NCI-H187 (cell line): ENCODE data around the gene GPNMB.

Source experiments
- DNase-seq, 2 experiments: peaks; one replicate each; lab custom pipeline; 2025; lab: John Stamatoyannopoulos, UW

GPNMB gene

DNA sequence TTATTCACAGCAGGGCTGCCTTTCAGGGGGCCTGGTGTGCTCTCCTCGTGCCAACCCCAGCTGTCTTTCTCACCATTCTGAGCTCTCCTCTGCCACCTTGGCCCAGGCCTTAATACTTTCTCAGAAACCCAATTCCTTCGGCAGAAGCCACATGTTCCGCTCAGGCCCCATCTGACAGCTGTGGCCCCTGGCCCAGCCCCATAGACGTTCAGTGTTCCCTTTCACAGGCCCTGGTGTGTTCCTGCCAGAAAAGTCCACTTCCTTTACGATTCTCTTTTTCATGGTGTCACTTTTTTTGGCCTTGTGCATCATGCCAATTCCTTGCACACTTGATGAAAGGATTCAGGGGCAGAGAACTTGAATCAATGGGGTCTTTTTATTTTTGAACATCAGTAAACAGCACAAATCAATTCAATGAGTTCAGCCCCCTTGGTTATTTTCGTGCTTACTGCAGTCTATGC, 15.9 kb upstream of the GPNMB start:
- no peak for DNase-seq

DNA sequence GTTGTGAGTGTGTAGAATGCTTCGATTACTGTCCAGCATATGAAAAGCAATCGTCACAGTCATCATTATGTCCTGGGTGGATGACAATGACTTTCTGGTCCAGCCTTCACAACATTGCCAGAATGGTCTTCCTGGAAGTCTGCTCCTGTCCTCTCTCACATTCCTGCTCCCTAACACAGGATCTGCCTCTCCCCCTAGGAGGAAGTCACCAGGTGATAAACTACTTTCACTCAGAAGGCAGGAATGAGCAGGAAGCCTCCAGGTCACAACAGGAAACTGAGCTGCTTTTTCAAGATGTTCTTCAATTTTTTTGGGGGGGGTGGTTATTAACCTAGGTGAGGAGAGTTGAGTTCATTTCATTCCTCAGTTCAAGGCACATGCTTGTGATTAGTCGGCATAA, 13.6 kb upstream of the GPNMB start:
- DNase-seq = no peak

DNA sequence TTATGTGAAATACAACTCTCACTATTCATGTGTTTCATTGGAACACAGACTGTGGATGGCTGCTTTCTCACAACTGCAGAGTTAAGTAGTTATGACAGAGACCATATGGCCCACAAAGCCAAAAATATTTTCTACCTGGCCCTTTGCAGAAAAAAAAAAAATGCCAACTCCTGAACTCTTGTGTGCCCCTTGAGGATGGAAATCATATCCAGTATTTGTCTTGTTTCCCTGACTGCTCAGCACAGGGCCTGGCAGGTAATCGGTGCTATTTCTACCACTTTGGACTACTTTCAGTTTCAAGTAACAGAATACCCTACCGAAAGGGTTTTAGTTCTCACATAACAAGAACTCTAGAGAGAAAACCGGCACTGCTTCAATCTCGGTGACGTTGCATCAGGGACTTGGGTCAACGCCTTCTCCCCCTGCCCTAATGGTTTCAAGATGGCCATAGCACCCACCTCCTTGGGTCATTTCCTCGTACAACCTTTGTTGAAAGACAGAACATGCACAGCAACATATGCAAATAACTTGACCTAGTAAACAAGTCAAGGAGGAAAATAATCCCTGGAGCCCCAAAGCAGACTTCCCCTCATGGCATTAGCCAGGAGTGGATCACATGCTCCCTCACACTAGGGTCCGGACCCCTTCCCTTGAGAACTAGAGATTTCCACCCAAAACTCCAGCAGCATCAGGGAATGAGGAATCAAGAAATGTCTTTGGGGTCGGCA, 11.8 kb upstream of the GPNMB start:
- no peak for DNase-seq

DNA sequence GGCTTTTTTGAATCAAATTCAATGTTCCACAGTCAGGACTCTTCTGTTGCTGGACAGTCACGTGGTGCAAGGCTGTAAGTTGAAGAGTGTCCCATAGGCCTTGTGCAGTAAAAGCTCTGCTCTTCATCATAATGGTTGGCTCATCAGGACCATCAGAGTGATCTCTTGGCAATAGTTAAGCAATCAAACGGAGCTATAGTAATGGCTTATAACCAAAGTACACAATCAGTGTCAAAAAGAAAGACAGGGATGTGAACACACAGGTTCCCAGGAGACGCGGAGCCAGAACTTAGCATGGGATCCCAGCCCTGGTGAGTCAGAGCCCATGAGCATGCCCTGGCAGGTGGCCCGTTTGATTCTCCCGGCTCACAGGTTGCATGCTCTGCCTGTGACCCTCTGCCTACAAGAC, 10.8 kb upstream of the GPNMB start:
- no peak for DNase-seq

DNA sequence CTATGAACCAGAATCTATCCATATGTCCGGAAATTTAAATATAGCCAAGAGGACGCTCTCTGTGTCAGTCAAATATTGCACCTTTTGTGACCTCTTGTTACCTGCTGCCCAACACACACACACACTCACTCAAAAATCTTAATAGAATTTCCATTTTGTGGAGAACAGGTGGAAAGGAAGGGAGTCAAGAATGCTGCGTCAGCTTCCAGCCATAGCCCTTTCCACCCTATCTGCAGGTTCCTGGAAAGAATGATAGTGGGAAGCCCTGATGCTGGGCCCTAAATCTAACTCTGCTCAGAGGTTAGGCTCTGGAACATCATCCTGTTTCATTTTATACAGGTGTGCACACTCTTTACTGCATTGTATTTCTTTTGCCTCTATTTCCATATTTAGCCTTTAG, 9.6 kb upstream of the GPNMB start:
- no peak for DNase-seq

DNA sequence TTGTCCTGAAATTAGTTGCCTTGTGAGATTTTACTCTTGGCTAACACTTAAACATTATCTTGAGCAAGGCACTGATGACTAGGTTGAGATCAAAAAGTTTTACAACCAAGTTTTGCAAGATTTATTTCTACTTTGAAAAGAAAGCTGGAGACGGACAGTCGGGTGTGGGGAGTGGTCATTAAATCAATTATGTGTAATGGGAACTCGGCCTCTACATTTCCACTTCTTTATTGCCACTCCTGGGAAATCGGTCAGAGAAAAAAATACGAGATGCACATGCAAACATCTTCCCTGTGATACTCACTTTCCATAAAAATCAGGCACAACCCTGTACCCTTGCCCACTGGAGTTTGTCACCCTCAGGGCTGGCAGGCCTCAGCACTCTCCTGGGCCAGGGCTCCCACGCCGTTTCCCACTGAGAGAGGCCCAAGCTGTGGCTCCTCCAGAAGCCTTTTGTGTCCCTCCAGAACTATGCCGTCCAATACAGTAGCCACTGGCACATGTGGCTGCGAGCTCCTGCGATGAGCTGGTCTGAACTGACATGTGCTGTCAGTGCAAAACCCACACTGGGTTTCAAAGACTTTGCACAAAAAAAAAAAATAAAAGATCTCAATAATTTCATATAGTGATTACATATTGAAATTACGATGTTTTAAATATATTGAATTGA, 7.5 kb upstream of the GPNMB start:
- no peak for DNase-seq

DNA sequence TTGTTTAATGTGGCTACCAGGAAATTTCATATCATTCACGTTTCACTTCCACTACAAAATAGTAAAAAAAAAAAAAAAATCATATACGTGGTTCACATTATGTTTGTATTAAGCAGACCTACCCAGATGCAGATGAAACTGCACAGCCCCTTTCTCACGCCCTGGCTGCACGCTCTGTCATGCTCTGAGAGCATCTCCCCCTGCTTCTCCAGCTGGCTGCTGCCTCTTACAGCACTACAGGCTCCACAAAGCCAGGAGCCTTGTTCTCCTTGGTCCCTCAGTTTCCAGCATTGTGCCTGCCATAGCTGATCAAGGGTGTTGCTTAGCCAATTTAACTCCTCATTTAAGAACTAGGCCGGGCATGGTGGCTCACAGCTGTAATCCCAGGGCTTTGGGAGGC, 6.9 kb upstream of the GPNMB start:
- DNase-seq = no peak

DNA sequence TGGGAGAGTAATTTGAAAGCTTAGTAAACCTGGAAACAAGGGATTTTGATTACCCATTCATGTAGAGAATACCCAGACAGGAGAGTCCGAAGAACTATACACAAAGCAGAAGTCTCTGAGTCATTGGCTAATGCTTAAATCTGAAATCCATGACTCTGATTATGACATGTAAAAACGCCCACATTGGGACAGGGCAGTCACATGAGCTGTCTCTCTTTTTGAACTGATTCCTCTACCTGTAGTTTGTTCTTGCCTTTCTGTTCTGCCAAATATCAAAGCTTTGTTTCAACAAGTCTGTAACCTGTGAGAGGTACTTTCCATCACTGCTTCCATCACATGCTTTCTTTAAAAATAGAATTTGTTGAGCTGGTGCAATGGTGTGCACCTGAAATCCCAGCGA, 4.3 kb upstream of the GPNMB start:
- no peak for DNase-seq

DNA sequence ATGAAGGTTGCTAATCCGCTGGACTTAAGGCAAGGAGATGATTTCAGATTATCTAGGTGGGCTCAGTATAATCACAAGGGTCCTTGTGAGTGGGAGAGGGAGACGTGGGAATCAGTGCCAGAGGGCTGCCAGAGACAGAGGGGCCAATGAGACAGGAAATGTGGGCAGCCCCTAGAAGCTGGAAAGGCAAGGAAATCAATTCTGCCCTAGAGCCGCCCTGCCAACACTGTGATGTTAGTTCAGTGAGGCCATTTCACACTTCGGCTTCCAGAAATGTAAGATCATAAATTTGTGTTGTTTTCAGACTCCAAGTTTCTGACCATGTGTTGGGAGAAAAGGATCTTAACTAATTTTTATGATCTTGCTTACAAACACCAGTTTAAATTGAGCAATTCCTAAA, 3.6 kb upstream of the GPNMB start:
- no peak for DNase-seq

DNA sequence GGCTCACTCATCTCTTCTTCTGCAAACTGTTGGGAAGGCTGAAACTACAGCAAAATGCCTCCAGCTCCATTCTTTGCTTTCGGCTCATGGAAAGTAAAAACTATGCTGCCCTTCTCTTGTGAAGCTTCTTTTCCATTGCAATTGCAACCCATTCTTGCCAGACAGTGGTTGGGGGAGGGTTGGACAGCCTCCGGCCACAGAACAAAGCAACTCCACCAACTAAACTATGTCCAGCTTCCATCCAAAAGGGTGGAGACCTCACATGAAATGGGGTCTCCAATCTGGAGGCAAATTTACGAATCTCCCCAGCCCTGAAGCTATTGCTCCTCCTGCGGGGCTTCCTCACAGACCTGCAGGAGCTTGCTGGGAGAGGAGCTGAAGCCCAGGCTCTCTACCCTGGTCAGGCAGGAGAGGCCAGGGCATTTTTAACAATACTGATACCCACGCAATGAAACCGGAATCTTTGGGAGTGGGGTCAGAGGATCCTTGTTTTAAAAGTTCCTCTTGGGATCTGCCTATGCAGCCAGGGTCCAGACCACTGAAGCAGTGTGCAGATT, 549 bp downstream of the GPNMB start:
- DNase-seq = no peak

DNA sequence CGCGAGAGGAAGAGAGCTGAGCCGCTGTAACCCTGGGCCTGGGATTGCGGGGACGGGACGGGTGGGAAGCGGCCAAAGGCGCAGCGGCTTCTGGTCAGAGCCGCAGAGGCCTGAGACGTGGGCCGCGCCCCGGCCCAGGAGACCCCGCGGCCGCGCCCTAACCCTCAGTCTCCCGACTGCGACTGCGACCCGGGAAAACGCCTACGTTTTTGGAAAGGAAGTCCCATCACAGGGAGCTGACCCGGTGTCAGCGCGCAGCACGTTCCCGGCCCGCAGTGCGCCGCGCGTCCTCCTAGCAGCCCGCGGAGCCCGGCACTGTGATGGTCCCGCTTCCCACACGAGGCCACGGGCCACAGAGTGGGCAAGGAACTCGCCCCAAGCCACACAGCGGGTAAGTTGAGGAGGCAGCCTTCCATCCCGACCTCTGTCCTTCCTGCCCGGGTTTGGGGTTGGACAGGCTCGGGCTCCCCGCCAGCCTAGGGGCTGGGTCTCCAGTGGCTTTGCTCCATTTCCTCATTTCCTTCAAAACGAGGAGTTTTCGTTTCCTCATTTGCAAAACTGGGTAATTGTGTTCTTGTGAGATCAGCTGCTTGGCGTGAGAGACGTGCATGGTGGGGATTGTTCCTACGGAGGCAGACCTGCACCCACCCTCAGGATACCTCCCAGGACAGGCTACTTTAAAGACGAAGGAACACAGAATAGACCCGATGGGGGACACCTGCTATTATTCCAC, 1.2 kb downstream of the GPNMB start:
- no peak for DNase-seq

DNA sequence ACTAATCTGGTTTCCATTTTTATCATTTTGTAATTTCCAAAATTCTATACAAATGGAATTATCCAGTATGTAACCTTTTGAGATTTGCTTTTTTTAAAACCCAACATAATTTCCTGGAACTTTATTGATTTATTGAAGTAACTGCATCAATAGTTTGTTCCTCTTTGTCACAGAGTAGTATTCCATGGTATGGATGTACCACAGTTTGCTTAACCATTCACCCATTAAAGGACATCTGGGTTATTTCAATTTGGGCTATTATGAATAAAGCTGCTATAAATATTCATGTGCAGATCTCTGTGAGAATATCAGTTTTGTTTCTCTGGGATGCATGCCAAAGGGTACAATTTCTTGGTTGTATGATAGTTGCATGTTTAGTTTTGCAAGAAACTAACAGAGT, 2.9 kb downstream of the GPNMB start:
- no peak for DNase-seq

DNA sequence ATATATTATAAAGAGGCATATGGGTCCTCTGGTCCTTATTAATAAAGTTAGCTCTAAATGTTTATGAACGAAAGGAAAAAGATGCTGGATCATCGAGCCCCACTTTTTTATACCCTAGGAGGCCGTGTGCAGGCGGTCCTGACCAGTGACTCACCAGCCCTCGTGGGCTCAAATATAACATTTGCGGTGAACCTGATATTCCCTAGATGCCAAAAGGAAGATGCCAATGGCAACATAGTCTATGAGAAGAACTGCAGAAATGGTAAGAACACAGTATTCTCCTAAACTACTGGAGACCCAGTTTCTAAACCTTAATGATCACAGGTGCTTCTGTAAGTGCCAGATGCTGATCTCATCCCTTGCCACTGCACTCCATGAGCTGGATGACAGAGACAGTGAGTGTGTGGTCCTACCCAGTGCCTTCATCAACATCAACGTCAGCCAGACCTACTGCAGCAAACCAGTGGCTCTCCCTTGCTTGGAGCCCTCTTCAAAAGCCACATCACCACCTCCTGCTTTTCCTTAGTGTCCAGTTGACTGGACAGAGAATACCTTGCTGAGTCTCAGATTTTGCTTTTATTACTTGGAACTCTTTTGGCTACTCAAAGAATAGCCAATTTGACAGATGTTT, 7.6 kb downstream of the GPNMB start:
- DNase-seq = no peak

DNA sequence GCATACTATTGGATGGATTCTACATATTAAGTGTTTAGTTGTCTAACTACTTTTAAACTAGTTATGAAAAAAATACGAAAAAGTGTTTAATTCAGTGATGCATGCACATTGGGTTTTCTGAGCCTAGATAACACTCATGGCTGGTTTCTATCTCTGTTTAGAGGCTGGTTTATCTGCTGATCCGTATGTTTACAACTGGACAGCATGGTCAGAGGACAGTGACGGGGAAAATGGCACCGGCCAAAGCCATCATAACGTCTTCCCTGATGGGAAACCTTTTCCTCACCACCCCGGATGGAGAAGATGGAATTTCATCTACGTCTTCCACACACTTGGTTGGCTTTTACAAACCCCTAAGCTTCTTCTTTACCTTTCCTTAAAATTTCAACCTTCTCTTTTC, 10.2 kb downstream of the GPNMB start:
- no peak for DNase-seq

DNA sequence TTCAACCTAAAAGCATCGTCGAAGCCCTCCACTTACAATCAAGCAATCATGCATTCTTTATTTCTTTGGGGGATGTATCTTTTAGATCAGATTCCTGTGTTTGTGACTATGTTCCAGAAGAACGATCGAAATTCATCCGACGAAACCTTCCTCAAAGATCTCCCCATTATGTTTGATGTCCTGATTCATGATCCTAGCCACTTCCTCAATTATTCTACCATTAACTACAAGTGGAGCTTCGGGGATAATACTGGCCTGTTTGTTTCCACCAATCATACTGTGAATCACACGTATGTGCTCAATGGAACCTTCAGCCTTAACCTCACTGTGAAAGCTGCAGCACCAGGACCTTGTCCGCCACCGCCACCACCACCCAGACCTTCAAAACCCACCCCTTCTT, 13.8 kb downstream of the GPNMB start:
- DNase-seq = no peak

DNA sequence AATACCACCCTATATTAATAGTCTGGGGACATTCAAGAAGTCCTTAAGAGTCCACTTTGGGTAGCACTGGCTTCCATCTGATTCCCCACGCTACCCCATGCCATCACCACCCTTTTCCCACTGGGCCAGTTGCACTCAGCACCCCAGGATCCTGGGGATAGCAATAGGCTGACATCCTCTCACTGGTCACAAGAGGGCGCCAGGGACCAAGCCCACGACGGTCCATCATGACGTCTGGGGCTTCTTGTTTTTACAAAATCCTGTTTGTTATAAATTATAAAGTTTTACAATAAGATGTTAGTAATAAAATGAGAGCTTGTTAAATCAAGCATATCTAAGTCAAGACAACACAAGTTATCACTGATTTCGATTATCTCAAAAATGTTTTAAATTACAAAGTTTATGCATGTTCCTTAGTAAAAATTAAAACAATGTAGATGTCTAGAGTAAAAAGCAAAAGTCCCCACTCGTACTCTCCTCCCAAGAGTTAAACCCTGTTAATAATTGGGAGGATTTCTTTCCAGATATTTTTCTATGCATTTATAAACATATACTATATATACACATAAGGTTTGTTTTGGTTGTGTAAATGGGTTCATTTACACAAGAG, 15.4 kb downstream of the GPNMB start:
- no peak for DNase-seq

DNA sequence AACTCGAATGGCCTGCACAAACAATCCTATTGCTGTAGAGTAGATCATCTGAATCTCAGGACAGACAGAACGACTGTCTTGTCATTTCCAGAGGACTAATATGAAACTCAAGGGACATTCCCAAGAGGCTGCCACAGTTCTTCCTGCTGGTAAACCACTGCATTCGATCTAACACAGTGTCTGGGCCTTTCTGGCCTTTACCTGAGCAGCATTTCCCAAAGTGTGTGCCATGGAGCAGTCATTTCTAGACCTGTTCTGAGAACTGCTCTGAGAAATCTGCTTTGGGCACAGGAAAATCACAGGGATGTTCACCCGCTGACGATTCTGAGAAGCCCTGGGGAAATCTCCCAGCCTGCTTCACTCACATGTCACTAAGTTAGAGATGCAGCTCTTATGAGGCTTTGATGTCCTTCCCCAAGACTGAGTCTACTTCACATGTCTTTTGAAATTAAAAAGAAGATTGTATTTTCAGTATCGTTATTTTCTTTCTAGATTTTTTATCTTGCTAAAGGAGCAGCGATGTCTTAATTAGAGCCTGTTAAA, 18.4 kb downstream of the GPNMB start:
- DNase-seq = no peak

DNA sequence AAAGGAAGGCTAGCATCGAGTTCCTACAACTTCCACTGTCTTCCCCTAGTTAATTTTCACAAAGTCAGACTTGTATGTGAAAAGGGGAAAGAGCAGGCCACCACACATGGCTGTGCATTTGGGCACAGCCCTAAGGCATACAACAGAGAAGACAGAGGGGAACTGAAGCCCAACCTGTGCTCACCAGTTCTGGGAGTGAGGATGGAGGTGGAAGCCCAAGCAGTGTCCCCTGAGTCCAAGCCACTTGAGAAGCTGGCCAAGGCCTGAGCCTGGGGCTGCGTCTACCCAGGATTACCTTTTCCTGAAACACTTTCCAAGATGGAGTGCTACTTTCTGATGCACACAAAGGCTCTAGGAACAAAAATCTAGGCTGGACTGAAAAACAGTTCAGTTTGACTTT, 20.3 kb downstream of the GPNMB start:
- DNase-seq = no peak

DNA sequence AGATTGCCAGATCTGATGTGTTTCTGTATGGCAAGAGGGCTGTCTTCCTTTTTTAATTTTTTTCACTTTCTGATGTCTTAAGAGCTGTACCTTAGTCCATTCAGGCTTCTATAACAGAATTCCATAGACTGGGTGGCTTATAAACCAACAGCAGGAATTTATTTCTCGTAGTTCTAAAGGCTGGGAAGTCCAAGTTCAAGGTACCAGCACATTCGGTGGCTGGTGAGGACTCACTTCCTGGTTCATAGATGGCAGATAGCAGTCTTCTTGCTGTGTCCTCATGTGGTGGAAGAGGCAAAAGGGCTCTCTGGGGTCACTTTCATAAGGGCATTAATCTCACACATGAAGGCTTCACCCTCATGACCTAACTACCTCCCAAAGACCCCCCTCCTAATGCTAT, 20.8 kb downstream of the GPNMB start:
- no peak for DNase-seq

DNA sequence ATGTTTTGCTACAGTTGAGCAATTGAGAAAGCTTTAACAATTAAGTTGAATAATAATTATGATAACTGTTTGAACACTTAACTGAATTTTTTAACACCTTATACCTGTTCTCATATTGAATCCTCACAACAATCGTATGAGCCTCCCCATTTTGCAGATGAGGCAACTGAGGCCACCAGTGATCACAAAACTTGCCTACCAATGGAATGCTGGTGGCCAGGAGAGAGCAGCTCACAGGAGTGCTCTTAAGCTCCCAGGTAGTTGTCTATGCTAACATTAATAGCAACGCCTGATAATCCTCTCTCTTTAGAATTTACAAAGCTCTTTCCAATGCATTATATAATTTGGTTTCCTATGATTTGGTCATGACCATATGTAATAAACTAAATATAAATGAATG, 21.6 kb downstream of the GPNMB start:
- no peak for DNase-seq

DNA sequence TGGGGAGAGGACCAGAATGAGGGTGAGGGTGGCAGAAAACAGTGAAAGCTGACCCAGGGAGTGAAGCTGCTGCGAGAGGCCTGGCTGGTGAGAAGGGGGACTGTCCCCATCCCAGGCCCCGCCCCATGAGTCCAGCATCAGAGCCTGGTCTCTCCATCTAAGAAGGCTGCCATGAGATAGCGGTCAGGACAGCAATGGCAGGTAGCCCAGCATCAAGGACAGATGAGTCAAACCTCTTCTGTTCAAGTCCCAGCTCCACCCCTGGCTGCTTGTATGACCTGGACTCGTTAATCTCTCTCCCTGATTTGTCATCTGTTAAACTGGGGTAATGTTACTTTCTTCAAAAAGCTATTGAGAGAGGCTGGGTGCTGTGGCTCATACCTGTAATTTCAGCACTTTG, 22.2 kb downstream of the GPNMB start:
- no peak for DNase-seq

DNA sequence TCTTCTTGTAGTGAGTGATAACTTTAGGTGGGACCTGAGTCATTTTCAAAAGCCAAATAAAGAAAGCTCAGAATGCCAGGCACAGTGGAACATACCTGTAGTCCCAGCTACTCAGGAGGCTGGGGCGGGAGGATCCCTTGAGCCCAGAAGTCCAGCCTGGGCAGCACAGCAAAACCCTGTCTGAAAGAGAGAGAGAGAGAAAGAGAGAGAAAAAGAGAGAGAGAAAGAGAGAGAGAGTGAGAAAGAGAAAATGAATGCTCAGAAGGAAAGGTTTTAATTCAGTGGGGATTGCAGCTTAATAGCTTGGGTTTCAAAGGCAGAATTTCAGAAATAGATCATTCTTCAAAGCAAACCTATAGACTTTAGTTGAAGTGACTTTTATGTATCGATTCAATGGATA, 25.7 kb downstream of the GPNMB start:
- DNase-seq = no peak
